ENCODE data around the gene LRFN2.

- TF ChIP-seq CTCF (IDR thresholded peaks at IDR 0.05): no peak
- TF ChIP-seq POLR2A (IDR thresholded peaks at IDR 0.05): no peak
Measured at GRCh38 chr6:40474937-40475336, 112.2 kb downstream of the LRFN2 start.

Data from breast epithelium (tissue), 3 donors.